GM12874 (cell line): ENCODE measurements around the gene VAV2.

Source experiments
- CTCF ChIP-seq: IDR thresholded peaks from 2 replicates; pipeline ENCODE4 v1.5.1; 2011; ENCODE audit warnings: low read depth, mild to moderate bottlenecking, control low read depth, low read length, moderate library complexity; ENCODE audit not compliant: insufficient read depth

The VAV2 gene

GRCh38 chr9:133806623-133807010 lies 185.5 kb downstream of the VAV2 start:
- no peak for TF ChIP-seq CTCF

GRCh38 chr9:133805876-133806622 lies 186.1 kb downstream of the VAV2 start:
- no peak for TF ChIP-seq CTCF

GRCh38 chr9:133804199-133804598 lies 187.9 kb downstream of the VAV2 start:
- no peak for TF ChIP-seq CTCF

- no peak for TF ChIP-seq CTCF
Measured at GRCh38 chr9:133803745-133804144, 188.4 kb downstream of the VAV2 start.

GRCh38 chr9:133803028-133803585 lies 189.0 kb downstream of the VAV2 start:
- no peak for TF ChIP-seq CTCF

GRCh38 chr9:133801739-133802138 lies 190.4 kb downstream of the VAV2 start:
- no peak for TF ChIP-seq CTCF

GRCh38 chr9:133800266-133800665 lies 191.9 kb downstream of the VAV2 start:
- TF ChIP-seq CTCF, result no peak
